NK-92 treated with Interleukin-12 subunit alpha and Interleukin-12 subunit beta, amount 100 ng/mL, for 24 hours (cell line): ENCODE measurements around the gene UTP14A.

Experiments used
- DNase-seq: peaks from one replicate; lab custom pipeline; 2025; lab: John Stamatoyannopoulos, UW

UTP14A gene

GRCh38 chrX:129953881-129954280 lies 47.9 kb downstream of the UTP14A start:
- DNase-seq = no peak

DNA sequence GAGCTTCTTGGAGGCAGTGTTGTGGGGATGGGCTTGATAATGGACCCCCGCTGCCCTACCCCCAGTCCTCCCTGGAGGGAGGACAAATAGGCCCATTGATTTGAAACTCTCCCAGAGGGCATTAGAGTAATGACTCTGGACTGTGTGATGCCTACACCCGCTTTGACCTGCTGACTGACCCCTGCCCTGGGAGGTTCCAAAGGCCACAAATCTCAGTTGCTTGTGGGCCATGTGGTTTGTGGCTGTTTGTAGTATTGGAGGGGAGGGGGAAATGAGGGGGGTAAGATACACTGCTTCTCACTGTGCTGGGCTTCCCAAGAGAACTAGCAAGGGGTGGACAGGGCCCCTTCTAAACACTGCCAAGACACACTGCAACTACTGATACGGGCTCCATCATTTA lies 48.8 kb downstream of the UTP14A start:
- no peak for DNase-seq

GRCh38 chrX:129955682-129956081 lies 49.7 kb downstream of the UTP14A start:
- no peak for DNase-seq

DNA sequence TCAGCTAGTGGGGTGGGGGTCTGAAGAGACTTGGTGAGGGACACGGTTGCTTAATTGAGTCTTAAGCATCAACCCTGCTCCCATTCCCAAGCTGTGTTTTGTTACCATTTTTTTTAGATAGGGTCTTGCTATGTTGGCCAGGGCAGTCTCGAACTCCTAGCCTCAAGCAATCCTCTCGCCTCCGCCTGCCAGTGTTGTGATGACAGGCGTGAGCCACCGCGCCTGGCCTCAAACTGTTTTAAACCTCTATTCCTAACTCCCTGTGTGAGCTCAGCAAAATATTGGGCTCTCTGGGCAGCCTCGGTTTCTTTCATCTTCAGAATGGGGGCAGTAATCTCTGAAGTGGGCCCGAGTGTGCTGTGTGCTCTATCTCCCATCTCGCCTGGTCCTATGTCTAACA lies 50.2 kb downstream of the UTP14A start:
- DNase-seq = no peak

DNA sequence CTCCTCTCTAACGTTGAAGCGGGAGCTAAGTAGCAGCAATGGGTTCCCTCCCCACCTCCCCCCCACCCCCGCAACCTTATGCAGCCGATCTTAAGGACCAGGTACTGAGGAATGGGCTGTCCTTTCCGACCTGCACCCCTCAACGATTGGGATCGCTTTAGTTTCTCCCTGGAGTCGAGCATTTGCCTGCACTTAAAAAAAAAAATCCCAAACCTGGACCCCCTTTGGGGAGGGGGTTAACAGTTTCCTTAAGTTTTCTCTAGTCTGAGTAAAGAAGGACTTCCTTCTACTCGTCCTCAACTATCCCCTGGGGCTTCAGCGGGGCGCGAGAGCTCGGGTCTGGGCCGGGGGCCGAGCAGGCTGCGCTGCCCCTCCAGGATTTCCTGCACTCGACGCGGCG lies 50.8 kb downstream of the UTP14A start:
- DNase-seq = no peak

DNA sequence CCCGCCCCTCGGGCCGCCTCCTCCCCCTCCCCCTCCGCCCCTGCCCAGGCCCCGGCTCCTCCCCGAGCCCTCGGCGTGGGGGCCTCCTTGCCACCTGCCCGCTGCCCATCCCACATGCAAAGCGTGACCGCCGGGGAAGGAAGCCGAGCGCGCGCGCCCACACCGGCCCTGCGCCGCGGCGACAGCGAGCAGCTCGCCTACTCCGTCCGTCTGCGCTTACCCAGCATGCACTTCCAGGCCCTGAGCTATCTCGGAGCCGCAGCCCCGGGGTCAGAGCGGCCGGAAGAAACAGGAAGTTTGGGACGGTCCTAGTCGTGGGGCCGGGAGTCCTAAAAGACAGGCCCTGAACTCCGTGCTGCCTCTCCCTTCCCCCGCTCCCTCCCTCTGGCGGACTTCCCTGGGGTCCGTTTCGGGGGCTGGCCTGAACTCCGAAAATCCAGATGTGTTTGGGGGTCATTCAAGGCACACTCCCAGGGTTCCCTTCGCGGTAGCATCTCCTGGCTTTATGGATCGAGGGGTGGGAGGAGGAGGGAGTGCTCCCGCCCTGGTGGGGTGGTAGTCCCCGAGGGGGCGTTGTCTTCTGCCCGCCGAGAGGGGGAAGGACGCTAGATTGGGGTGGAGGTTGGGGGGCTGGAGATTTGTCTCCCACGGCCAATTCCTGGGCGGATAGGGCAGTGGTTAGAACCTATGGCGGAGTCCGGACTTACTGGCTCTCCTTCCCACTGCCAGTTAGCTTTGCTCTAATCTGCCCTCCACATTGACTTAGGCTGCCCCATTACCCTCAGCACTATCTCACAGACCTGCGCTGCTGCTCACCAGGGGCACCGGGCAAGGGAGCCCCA lies 51.5 kb downstream of the UTP14A start:
- no peak for DNase-seq

- DNase-seq = no peak
Observed at GRCh38 chrX:129958083-129958465, 52.1 kb downstream of the UTP14A start.

DNA sequence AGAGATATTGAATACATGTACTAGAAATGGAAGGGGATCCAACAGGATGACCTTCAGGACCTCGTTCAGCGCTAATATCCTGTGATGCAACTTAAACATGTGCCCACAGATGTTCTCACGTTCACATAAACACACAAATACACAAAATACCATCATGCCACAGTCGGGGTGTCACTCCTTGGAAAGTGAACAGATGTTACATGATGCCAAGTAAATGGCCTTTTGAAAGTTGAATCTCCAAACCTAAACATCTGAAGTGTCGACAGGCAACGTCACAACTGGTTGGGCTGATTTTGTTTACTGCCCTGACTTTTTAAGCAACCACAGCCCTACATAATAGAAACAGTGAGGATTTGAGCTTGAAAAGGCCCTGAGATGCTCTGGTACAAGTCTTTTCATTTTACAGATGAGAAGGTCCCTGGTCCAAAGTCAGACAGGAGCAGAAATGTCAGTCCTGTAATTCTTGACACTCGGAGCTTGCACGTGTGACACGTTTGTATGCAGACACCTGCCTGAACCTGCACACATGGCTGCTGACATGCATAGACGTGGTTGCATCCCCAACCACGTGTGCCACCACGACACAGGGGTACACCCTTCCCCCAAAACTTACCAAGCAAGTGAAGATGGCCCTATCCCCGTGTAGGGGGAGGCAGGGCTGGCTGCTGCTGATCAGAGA lies 53.0 kb downstream of the UTP14A start:
- DNase-seq = no peak

- DNase-seq = no peak
Observed at GRCh38 chrX:129959493-129959832, 53.5 kb downstream of the UTP14A start.

DNA sequence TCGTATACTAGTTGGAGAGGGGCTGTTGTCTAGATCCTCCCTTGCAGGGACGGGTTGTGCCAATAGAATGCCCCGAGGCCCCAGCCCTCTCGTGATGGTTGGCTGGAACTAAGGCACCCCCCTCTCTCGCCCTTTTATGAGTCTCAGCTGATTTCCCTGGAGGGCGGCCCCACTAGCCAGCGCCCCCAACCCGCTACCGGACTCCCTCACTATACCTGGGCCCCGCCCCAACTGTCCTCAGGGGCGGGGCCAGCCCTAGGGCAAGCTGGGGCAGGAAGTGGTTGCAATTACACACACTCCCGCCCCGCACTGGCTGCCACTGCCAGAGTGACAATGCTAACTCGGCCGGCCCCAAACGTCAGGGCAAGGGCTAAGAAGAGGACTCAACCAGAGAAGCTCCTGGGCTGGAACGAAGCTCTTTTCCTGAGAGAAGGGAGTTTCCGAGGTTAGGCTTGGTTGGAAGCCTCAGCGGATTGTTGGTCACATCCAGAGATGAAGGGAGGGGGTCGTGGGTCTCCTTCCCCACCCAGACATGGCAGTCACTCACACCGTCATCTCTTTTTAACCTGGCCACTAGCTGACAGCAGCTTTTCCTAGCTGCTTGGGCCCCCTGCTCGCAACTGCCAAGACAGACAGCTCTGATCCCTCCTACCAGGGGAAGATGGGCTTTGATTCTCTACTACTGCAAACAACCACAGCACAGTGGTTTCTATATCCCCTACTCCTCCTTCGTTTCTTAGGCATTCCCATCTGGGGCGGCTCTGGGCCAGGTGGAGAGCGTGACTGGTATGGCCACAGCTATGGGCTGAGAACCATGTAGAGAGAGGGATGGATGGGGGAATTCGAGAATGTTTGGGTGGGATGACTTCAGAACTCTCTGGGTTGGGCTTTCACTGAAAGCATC lies 55.5 kb downstream of the UTP14A start:
- DNase-seq = peak; percentile 47

DNA sequence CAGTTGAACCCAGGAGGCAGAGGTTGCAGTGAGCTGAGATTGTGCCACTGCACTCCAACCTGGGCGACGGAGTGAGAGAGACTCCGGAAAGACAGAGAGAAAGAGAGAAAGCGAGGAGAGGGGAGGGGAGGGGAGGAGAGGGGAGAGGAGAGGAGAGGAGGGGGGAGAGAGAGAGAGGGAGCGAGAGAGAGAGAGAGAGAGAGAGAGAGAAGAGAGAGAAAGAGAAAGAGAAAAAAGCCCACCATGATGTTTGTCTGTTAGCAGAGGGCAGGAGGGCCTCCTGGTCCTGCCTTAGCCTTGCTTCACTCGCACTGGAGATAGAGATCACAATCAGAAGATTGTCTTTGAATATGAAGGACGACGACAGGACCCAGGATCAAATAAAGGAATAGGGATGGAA lies 57.8 kb downstream of the UTP14A start:
- DNase-seq = no peak

DNA sequence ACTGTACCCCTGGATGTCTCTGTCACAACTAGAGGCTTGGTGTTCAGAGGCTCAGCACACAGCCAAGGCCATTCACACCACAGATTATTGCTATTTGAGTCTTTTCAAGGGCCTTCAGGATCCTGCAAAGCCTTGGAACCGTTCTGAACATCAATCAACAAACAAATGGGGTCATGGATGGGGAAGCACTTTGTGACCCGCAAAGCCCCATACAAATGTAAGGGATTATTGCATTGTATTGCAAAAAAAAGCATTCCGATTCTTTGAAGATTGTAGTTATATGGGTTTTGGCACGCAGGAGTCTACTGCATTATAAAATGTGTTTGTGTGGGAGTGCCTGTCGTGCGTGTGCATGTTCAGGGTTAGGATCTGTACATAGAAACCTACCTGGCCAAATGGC lies 59.2 kb downstream of the UTP14A start:
- DNase-seq = no peak

DNA sequence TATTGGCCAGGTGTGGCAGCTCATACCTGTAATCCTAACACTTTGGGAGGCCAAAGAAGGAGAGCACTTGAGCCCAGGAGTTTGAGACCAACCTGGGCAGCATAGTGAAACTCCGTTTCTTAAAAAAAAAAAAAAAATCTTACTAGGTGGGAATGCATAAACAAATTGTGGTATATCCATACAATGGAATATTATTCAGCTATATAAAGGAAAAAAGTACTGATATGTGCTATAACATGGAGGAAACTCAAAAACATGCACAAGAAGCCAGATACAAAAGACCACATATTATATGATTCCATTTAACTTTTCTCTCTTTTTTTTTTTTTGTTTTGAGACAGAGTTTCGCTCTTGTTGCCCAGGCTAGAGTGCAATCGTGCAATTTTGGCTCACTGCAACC lies 63.0 kb downstream of the UTP14A start:
- DNase-seq = no peak

DNA sequence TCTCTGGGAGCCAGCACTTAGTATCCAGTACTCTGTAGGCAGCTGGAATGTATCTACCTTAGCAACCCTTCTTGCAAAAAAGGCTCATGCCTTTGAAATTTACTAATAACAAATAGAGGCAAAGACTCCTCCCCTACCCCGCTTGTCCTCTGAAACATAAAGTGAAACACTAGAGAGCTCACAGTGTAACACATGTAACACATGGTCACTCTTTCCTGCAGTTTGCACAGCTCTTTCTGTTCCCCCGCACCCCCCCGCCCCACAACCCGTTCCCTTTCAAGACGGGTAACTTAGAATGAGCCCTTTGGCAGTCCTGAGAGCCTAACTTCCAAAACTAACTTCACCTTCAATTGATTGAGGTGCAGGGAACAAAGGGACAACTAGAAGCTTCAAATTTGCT lies 70.5 kb downstream of the UTP14A start:
- DNase-seq = no peak
